ENCODE results near the gene GEN1. TPM values are rescaled to one million over a fixed set of nuclear protein-coding genes. Genes with fewer than 3 reads are reported as not detected.

GEN1 gene
- total RNA-seq, 1 donor from 2014 or later, result 7.2 TPM

- no peak for TF ChIP-seq CTCF (IDR thresholded peaks at IDR 0.05)
- Mint-ChIP-seq H3K4me1 (ENCODE audit: low read depth) (peaks cover 14% of the 10 kb centered on the region), H3K27ac (ENCODE audit: unreplicated experiment) (no peak within 1 kb of the TSS), H3K27me3 (ENCODE audit: low read depth) (peaks cover 5% of the 10 kb centered on the region), H3K36me3 (ENCODE audit: low read depth) (no peaks in the 10 kb centered on the region), H3K9me3 (ENCODE audit: low read depth) (no peaks in the 10 kb centered on the region), H3K4me3 (ENCODE audit: unreplicated experiment) (no peak within 1 kb of the TSS)
- DNase-seq (ENCODE audit: low spot score), result no peak
Measured at GRCh38 chr2:17816396-17817245, 62.7 kb downstream of the GEN1 start, which contains the start of gene MSGN1. MSGN1 (plus strand) TSS chr2:17816460; CDS start chr2:17816519, 59 bp downstream.

GRCh38 chr2:17818235-17818815, 64.4 kb downstream of the GEN1 start:
- peaks cover 5% of the 10 kb centered on the region for H3K27me3 Mint-ChIP-seq (ENCODE audit: low read depth)
- TF ChIP-seq CTCF (IDR thresholded peaks at IDR 0.05), result no peak
- no peak overlapping the region for H3K4me3 Mint-ChIP-seq (ENCODE audit: unreplicated experiment)
- DNase-seq (ENCODE audit: low spot score), result no peak
- H3K36me3 Mint-ChIP-seq (ENCODE audit: low read depth), result no peaks in the 10 kb centered on the region
- H3K9me3 Mint-ChIP-seq (ENCODE audit: low read depth), result no peaks in the 10 kb centered on the region
- no peak overlapping the region for H3K27ac Mint-ChIP-seq (ENCODE audit: unreplicated experiment)
- H3K4me1 Mint-ChIP-seq (ENCODE audit: low read depth), result peaks cover 13% of the 10 kb centered on the region

- Mint-ChIP-seq H3K27me3 (ENCODE audit: low read depth) (peaks cover 10% of the 10 kb centered on the region), H3K9me3 (ENCODE audit: low read depth) (no peaks in the 10 kb centered on the region), H3K36me3 (ENCODE audit: low read depth) (peaks cover 2% of the 10 kb centered on the region), H3K4me1 (ENCODE audit: low read depth) (peaks cover 3% of the 10 kb centered on the region), H3K4me3 (ENCODE audit: unreplicated experiment) (no peak overlapping the region), H3K27ac (ENCODE audit: unreplicated experiment) (no peak overlapping the region)
- DNase-seq (ENCODE audit: low spot score), result no peak
- TF ChIP-seq CTCF (IDR thresholded peaks at IDR 0.05), result no peak
Measured at GRCh38 chr2:17821080-17821479, 67.1 kb downstream of the GEN1 start.

GRCh38 chr2:17821535-17822444, 67.9 kb downstream of the GEN1 start:
- Mint-ChIP-seq H3K4me3 (ENCODE audit: unreplicated experiment) (no peak overlapping the region), H3K27me3 (ENCODE audit: low read depth) (peaks cover 17% of the 10 kb centered on the region), H3K36me3 (ENCODE audit: low read depth) (peaks cover 4% of the 10 kb centered on the region), H3K27ac (ENCODE audit: unreplicated experiment) (no peak overlapping the region), H3K9me3 (ENCODE audit: low read depth) (no peaks in the 10 kb centered on the region), H3K4me1 (ENCODE audit: low read depth) (peaks cover 3% of the 10 kb centered on the region)
- no peak for TF ChIP-seq CTCF (IDR thresholded peaks at IDR 0.05)
- DNase-seq (ENCODE audit: low spot score), result no peak
